HG02678 (cell line): Measurements from ENCODE around the gene ZNF296.

Experiments
- ATAC-seq: cut with Tn5 transposase; IDR thresholded peaks from one replicate; pipeline ENCODE4 v1.9.1; 2021; ENCODE audit warnings: mild to moderate bottlenecking, moderate library complexity; ENCODE audit not compliant: unreplicated experiment

Gene ZNF296

DNA sequence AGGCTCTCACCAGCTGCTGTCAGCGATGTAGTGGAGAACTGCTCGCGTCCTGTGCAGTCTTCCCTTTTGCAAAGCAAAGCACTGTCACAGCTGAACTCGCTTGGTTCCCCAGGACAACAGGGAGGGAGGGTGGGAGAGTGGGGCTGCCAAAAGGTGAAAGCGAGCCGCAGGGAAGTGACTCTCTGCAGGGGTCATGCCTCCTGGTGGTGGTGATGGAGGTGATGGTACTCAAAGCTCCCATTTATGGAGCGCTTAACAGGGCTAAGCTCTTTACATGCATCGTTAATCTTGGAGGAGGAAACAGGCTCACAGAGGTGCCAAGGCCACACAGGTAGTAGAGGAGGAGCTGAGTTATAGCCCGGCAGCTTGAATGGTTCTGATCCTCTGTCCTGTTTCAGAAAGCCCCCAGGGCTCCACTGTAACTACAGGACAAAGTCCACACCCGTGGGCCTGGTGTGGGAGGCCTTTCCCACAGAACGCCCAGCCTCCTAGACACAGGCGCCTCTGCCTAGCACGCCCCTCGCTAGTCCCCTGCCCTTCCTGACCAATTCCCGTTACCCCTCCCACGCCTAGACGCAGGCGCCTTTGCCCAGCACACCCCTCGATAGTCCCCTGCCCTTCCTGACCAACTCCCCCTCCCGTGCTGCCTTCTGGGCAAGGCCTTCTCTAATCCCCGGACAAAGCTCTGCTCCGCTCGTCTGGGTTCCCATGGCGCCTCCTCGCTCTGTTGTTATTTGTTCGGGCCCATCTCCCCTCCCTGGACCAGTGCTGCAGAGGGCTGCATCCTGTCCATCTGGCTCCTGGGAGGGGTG is 27.4 kb upstream of the ZNF296 start:
- ATAC-seq: no peak

DNA sequence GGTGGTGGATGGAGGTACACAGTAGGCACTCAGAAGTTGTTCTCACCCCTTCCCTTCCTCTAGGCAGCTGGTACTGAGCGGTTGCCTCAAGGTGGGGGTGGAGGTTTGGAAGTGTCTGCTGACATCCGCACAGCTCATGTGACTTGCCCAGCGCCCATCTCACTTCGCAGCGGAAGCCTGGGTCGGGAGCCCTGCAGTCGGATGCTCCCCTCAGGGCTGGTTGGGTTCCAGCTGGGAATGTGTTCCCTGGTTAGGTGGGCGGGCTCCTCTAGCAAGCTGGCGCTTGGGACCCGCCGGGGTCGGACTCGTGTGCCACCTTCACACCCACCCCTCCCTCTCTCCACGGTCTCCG is 26.9 kb upstream of the ZNF296 start:
- ATAC-seq: no peak

DNA sequence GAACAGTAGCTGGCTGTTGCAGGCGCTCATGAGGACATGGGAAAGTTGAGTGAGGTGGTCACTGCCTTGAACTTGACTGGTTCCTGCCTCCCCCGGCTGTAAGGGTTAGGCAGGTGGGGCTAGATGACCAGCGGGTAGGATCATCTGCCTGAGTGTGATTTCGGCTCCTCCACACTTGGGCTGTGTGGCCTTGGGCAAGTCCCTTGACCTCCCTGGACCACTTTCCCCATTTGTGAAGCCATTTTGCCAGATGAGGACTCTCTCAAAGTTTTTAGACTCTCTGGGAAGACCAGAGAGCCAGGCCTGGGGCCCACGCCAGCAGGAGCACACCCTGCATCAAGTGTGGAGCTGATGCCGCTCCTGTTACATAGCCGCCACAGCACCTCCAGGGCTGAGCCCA is 26.2 kb upstream of the ZNF296 start:
- no peak for ATAC-seq

DNA sequence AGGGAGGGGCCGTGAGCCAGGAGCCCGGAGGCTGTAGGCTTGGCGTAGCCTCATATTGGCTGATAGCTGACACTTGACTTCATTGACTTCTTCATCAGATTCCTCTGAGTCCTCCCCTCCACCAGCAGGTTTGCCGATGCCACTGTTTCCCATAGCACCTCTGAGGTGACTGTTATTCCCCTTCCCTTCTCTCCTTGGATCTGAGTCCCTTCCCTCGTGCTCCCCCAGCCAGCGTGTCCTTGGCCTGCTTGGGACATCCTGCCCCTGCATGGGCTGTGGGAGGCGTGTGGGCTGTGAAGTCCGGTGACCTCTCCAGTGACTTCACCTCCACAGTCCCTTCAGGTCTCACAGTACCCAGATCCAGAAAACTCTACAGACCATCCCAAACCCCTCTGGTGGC is 25.5 kb upstream of the ZNF296 start:
- no peak for ATAC-seq

DNA sequence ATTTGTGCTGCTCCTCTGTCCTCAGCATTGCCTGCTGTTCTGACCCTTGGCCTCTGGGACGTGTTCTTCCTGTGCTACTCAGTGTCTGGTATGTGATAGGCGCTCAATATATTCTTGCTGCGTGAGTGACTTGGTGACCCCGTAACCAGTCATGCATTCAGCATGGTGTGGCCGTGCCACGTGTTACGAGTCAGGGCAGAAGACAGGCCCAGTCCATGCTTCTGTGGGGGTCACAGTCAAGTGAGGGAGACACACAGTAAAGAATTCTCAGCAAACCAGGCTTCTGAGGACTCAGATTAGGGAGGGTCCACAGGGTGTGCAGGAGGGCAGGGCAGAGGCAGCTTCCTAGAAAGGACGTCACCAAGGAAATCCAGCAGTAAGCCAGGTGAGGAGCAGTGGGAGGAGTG is 24.6 kb upstream of the ZNF296 start:
- no peak for ATAC-seq

DNA sequence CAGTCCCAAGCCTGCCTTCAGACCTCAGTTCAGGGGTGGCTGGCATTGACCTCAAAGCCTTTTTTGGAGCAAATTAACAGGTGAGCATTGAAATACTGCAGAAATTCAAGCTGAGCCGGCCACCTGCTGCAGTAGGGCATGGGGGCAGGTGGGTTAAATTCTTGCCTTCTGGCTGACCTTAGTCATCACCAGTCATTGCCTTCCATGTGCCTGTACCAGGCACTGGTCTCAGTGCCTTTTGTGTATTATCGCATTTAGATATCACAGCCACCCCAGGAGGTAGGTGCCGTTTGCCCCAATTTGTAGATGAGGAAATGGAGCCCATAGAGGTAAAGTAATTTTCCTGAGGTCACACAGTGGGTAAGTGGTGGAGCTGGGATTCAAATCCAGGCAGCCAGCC is 23.9 kb upstream of the ZNF296 start:
- ATAC-seq: no peak

DNA sequence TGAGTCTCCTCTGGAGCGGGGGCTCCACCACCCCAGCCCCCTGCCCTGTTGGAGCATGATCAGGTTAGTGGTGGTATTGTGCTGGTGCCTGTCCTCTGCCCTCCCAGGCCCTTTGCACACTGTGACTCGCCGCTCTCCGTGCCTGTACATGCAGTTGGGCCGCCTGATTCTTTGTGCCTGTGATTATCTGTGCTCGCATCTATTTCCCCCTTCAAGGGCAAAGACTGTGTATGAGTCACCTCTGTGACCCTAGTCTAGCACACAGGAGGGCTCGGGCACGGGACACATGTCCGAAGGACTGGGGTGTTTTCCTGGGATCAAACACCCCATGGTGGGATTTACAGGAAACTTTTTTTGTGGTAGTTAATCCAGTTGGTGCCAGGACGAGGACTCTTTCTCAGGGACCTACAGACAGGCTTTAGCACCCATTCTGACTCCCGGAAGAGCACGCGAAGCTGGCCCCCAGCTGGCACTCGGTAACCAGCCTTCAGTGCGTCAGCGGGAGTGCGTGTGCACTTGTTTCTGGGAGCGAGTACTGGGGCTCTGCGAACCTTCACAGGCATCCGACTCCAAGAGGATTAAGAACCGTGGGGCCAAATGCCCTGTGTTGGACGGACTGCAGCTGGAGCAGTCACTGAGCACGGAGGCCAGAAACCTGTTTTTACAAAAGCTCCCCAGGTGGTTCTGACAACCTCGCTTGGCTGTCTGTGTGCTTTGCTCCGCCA is 23.4 kb upstream of the ZNF296 start:
- ATAC-seq: no peak

DNA sequence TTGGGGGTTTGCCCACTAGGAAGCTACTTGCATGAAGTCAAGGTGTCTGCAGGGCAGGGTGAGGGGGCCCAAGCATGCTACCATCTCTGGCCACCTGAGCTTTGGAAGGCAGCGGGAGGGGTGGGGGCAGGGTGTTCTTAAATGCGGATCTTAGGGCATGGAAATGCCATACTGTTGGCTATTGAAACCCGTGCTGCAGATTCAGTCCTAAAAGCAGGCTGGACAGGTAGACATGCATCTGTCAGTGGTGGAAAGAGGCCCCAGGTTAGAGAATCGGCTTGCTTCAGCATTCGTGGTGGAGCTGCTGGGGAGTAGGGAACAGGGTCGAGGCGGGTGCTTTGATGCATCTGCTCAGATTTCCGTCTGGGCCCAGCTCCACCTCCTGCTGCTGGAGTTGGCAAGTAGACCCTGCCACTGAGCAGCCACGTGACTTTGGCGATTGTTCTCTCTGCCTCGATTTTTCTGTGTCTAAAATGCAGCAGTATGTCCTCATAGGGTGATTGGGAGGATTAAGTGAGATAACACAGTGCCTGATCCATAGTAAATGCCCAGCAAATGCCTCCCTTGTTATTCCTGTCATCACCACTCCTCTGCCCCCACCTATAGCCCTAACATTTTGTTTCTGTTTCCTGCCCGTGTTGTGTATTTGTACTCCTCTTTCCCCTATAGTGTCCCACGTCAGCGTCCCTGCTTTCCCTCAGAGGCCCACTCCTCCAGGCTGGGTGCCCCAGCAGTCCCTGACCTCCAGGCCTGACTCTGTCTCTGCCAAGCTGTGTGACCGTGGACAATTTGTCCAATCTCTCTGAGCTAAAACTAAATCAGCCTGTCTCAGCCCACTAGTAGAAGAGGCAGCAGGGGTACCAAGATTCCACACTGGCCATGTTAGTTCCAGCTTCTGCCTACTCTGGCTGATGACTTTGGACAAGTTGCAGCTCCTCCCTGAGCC is 22.5 kb upstream of the ZNF296 start:
- no peak for ATAC-seq

DNA sequence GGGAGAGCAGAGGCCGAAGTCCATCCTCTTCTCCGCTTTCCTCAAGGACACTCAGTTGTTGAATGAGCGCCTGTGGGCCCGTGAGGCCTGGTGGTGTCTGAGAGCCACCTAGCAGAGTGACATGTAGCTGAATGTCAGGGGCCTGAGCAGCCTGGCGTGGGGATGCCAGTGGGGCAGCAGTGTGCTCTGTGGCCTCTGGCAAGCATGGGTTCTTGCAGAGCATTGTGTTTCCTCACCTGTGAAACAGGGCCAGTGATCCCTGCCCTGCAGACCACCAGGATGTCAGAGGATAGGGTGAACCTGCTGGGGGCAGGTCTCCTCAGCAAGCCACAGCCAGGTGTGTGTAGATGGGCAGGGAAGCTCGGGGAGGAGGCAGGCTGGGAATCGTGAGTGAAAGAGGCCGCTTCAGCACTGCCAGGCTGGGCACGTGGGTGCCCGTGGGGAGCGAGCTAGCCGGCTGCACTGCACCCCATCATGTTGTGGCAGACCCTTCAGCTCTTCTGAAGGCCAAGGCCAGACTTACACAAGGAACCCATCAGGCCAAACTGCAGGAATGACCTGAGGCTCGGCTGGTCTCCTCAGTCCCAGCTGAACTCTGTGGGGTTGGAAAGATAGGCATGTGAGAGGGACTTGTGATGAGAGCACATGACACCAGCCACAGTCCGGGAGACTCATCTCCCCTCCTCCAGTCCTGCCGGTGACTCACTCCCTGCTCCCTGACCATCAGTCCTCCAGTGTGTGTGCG is 21.7 kb upstream of the ZNF296 start:
- no peak for ATAC-seq

DNA sequence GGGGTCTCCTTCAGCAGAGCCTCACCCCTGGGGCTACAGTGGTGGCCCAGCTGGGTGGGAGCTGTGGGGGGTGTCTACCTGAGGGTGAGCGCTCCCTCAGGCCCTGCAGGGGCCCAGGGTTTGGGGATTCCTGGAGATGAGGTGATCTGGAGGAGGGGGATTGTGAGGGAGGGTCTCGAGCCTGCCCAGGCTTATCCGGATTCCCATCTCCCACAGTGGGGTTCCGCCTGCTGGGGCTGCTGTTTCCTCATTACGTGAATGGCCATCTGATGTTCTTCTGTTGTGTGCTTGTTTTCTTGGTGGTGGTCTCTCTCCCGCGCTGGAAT is 21.1 kb upstream of the ZNF296 start:
- no peak for ATAC-seq

DNA sequence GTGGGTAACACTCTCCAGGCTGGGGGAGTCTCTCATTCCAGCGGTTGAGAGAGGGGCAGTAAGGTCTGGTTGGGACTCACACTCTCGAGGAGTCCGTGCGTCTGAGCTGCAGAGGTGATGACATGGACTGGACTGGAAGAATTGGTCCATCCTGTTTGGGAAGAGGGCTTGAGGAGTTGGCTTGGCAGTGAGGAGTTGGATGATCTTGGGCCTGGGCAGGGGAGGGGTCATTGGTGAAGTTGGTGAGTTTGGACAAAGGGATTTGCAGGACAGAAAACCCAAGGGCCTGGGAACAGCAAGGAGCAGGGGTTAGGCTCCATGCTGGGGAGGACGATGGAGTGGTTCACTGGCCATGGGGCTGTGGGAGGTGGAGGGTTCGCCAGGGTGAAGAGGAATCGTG is 20.4 kb upstream of the ZNF296 start:
- ATAC-seq: no peak

DNA sequence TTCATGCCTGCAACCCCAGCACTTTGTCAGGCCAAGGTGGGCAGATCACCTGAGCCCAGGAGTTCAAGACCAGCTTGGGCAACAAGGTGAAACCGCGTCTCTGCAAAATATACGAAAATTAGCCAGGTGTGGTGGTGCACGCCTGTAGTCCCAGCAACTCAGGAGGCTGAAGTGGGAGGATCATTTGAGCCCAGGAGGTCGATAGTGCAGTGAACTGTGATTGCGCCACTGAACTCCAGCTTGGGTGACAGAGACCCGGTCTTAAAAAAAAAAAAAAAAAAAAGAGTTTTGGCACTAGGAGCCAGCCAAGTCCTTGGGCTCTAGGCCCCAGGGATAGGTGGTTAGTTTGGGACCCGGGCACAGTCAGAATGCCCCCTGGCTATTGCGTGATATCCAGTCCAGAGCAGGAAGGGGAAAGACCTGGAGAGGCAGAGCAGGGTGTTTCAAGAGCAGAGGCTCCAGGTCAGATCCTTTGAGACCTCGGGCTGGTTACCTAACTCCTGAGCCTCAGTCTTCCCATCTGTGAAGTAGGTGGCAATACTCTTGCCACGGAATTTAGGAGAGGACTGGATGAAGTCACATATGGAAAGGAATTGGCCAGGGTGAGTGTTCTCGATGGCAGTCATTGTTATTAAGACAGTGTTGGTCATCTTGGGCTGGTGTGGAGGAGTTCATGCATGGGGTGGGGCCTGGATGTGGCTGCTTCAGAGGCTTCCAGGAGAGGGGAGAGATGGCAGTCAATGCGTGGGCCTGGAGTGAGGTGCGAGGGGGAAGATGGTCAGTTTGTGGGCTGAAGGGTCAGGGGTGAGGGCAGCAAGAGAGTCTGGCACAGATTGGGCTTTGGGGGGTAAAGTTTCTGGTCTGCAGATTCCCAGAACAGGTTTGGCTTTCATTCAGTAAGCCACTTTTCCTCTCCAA is 19.5 kb upstream of the ZNF296 start:
- ATAC-seq: no peak

DNA sequence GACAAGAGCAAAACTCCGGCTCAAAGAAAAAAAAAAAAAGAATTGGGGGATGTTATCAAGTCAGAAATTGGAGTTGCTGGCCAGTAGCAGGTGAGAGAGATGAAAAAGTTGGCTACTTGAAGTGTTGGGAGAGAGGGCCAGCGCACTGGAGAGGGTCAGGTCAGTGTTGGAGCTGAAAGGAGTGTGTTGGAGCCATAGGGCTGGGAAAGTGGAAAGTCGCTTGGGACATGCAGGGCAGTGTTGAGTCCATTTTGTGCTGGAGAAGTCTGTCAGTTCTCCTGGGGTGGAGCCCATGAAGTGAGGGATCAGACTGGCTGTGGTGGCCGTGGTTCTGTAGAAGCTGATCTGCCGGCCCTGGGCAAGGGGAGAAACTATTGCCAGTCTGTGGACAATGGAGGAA is 18.4 kb upstream of the ZNF296 start:
- ATAC-seq: no peak

DNA sequence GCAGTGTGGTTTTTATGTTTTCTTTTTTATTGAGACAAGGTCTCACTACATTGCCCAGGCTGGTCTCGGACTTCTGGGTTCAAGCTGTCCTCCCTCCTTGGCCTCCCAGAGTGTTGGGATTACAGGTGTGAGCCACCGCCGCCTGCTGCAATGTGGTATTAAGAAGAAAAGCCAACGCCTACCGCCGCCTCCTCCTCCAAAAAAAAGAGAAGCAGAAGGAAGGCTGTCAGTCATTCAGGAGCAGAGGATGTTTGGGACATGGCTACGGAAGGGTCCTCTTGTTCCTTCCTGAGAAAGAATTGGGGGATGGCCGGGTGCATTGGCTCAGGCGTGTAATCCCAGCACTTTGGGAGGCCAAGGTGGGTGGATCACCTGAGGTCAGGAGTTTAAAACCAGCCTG is 17.9 kb upstream of the ZNF296 start:
- no peak for ATAC-seq

DNA sequence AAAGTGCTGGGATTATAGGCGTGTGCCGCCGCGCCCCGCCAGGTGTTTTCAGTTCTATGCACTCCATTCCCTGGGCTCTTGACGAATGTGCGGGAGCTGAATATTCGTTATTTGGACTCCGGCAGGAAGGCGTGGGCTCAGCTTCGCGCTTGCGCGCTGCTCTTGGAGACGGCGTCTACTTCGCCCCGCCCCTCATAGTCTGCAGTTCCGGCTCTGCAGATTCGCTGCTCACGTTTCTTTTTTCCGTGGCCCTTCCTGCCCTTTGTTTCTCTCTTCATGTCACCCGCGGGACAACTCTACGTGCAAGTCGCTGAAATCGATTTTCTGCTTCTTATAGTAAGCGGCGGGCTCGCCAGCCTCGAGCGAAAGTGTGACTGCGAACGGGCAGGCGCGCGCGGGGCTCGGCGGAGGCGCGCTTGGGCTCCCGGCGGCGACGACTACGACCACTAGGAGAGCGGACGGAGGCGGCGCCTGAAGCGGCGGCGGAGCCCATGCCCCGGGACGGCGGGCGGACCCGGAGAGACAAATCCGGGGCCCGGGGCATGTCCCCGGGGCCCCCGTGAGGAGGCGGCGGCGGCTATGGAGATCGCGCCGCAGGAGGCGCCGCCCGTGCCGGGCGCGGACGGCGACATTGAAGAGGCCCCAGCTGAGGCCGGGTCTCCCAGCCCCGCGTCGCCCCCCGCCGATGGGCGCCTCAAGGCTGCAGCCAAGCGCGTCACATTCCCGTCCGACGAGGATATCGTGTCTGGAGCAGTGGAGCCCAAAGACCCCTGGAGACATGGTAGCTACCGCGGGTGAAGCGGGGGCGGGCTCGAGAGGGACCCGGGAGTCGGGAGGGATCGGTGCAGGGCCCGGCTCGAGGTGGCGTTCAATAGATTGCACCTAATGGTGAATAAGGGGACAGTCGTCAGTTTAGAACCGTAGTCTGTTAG is 16.7 kb upstream of the ZNF296 start, which contains the start of gene PPP1R37:
TSS of gene PPP1R37 (plus strand) at position 433 of the 932 bp plus-strand sequence. CDS start at position 580, 147 bp downstream.
- peak; percentile 67 for ATAC-seq

DNA sequence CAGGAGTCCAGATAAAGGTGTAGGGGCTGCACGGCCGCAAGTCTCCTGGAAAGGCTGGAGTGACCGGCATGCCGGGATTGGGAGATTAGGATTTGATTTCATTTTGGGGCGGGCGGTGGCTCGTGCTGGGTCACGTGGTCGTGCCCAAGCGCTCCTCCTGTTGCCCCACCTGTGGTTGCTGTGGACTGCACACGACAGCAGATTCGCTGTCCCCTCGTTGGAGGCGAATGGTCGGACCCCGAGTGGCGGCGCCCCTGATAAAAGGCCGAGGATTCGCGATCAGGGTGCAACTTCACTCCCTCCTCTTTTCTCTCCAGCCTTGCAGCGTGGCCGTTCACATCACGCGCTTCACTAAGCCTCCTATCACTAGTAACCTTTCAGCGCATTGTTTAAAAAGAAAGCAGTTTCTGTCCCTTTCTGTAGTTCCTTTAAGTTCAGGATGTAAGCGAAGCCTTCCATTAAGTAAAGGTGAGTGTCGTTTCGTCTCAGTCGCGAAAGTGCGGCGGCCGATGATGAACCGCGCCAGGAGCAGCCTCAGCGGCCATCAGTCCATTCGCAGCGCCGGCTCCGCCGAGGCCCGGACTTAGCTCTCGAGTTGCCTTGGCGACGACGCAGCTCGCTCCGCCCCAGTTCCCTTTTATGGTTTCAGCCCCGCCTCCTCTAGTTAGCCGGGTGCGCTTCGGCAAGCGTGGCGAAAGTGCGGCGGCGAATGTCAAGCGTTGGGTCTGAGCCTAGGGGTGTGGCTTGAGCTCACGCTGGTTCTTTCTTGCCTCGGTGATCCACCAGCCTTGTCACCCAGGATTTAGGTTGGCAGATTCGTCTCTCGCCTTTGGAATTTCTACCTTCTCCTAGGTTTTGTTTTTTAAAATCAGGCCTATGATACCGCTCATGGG is 15.0 kb upstream of the ZNF296 start:
- ATAC-seq: peak; percentile 70

DNA sequence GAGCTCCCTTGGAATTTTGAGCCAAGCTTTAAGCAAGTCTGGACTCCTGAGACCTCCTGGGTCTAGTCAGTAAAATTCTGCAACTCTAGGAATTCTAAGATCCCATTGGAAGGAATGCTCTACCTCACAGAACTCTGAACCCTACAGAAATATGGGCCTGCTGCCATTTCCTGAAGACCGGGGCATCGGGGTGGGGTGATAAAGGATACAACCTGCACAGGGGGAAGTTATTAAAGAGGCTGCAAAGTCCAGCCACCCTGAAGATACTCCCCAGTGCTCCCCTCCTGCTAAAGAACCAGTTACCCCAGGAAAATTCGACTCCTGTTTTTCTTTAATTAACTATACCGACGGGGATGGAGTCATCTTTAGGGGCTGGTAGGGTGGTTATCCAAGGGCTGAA is 14.3 kb upstream of the ZNF296 start:
- ATAC-seq: no peak

DNA sequence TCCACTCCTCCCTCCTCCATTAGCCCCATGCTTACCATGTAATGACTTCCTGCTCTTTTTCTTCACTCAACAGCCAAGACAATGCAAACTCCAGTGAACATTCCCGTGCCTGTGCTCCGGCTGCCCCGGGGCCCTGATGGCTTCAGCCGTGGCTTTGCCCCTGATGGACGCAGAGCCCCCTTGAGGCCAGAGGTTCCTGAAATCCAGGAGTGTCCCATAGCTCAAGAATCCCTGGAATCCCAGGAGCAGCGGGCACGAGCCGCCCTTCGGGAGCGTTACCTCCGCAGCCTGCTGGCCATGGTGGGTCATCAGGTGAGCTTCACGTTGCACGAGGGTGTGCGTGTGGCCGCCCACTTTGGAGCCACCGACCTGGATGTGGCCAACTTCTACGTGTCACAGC is 13.8 kb upstream of the ZNF296 start:
- no peak for ATAC-seq
